GM12872 (cell line): ENCODE results near the gene PAFAH1B1.

ENCODE experiments used
- TF ChIP-seq, protein P1 (sequence below): IDR thresholded peaks from 3 replicates; pipeline ENCODE4 v1.5.1; 2011; ENCODE audit warnings: low read depth, mild to moderate bottlenecking, low read length, moderate library complexity; ENCODE audit not compliant: insufficient read depth

PAFAH1B1 gene

DNA sequence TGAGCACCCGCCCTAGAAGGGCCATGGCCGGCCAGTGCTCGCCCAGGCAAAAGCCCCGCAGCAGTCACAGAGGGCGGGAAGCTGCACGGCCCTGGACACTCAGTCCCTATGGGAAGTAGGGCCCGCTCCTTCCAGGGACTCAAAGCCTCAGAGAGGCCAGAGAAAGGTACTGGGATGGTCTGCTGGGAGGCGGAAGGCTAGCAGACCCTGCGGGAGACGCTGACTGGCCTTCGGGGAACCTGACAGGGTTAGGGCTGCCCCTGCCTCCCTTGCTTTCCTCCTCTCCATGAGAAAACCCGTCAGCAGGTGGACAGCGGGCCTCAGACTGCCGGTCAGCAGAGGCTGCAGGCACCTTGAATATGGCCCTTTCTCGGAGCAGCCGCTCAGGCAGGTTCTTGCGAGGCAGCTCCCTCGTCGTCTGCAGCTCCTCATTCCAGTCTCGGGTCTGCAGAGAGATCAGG, 106.6 kb downstream of the PAFAH1B1 start:
- TF ChIP-seq, protein P1, sequence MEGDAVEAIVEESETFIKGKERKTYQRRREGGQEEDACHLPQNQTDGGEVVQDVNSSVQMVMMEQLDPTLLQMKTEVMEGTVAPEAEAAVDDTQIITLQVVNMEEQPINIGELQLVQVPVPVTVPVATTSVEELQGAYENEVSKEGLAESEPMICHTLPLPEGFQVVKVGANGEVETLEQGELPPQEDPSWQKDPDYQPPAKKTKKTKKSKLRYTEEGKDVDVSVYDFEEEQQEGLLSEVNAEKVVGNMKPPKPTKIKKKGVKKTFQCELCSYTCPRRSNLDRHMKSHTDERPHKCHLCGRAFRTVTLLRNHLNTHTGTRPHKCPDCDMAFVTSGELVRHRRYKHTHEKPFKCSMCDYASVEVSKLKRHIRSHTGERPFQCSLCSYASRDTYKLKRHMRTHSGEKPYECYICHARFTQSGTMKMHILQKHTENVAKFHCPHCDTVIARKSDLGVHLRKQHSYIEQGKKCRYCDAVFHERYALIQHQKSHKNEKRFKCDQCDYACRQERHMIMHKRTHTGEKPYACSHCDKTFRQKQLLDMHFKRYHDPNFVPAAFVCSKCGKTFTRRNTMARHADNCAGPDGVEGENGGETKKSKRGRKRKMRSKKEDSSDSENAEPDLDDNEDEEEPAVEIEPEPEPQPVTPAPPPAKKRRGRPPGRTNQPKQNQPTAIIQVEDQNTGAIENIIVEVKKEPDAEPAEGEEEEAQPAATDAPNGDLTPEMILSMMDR, result no peak

DNA sequence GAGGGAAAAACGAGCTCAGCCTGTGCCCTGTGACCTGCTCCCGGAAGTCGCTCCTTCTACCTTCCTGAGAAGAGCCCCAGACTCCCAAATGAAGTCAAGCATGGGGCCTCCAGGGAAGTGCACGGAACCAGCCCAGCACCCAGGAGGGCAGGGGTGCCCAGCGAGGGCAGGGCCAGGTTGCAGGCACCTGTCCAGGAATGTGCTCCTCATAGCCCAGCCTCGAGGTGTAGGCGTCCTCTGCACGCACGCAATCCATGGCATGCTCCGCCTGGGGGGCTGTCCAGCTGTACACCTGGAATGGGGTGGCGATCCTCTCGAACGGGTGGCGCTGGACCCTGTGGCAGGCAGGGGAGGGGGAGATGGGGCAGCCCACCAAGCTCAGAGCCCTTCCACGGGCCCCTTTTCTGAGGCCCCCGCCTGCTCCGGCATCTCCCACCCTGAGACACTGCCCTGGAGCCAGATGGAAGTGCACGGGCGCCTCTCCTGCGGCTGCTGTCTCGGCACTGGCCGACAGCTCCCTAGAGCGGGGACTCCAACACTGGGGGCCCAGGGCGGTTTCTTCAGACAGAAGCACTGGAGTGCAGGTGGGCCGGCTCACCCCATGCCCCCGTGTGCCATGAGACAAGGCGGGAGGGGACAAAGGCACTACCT, 107.2 kb downstream of the PAFAH1B1 start:
- TF ChIP-seq, protein P1, result no peak

DNA sequence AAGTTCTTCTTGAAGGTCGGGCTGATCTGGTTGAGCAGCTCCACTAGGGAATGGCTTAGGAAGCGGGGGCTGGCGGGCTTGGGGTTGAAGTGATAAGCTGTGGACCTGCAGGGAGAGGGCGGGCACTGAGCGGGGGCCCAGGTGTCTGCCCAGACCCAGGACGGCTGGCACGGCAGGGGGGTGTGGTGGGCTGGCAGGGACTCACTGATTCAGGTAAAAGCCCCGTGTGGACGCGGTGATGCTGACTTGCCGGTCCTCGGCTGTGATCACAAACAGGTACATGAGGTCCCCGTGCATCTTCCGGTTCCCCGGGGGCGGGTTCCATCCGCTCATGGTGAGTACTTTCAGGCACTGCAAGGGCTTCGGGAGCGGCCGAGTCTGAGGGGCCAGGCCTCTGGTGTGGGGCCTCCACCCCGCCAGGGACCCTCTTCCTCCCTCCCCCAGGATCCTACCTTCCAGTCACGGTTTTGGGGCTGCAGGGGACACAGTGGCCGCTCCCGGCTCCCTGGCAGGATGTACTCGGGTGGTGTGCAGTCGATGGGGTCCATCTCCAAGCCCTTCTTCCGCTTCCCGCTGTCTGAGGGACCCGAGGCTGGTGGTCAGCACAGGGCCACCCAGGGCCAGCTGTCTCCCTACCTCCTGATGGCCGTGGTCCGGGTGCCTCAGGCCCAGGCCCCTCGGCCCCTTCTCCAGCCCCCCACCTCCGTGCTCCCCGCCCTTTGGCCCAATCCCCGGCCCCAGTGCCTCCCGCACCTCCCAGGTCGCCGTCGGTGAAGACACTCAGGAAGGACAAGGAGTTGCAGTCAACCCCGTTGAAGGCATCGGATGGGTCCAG, 107.9 kb downstream of the PAFAH1B1 start:
- TF ChIP-seq, protein P1, result no peak

DNA sequence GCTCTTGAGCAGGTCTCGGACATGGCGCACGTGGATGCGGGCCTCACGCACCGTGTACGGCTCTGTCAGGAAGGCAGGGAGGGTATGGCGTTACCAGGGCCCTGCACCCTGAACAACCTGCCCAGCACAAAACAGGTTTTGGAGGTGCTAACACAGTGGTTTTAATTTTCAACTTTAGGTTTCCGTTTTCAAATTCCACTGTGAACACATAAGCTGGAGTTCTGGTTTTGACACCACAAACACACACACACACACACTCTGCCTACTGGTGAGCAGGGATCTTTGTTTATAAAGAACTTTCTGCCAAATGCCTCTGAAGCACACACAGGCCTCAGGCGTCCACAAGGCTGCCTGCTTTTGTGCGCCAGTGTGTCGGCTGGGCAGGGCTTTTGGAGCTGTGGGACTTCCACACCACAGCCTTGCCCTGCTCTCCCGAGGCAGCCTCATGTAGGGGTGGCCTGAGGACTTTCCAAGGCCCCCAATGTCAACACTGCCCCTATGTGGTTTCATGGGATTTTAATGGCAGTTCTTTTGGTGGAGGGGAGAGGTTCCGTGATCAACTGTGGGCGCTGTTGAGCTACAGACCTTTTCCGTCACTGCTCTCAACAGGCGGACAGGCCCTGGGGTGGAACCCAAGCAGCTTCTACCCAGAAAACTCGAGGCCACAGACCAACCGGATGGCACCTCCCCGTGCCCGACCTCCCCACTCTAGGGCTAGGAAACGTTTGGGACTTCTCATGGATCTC, 108.7 kb downstream of the PAFAH1B1 start:
- TF ChIP-seq, protein P1, result no peak

GRCh38 chr17:2703181-2703580, 109.7 kb downstream of the PAFAH1B1 start:
- TF ChIP-seq, protein P1, result no peak

GRCh38 chr17:2703606-2704005, 110.2 kb downstream of the PAFAH1B1 start:
- TF ChIP-seq, protein P1, result no peak
